A549 (cell line): ENCODE data around the gene VOPP1. TPM values are rescaled to one million over a fixed set of nuclear protein-coding genes. Genes with fewer than 3 reads are reported as not detected.

Experiments
- ATAC-seq, 2 experiments: fragments of 200-7000 bp in 1 of 2; fragments of >200 bp in 1 of 2; cut with Nextera tagmentation in 1 of 2; cut with Tn5 transposase in 1 of 2; 3 replicates each; pipeline versions ENCODE4 v1.8.0 to v1.9.1; 2018 to 2020; ENCODE audit warnings: mild to moderate bottlenecking in 1 of 2, moderate library complexity in 1 of 2
- CTCF ChIA-PET: fragments of 300-600 bp; sonication (Branson Sonifier 250); formaldehyde crosslinking; extraction: SDS; loops from one replicate; lab custom pipeline; 2021; ENCODE audit warnings: antibody characterized with exemption, inconsistent platforms; lab: Yijun Ruan, JAX
- POLR2A ChIA-PET: fragments of 350-600 bp; formaldehyde crosslinking; extraction: SDS; loops from one replicate; lab custom pipeline; 2021; ENCODE audit warnings: antibody characterized with exemption, inconsistent platforms; lab: Yijun Ruan, JAX
- DNase-seq, 2 experiments: peaks; one replicate each; pipeline versions ENCODE4 v3.0.0 to v3.0.0-alpha.2; 2011 to 2016; ENCODE audit warnings: low read depth in 1 of 2, low spot score in 1 of 2
- FAIRE-seq: peaks from 2 replicates; lab custom pipeline; 2011; peaks lifted over from hg19 to GRCh38; lab: Jason Lieb, UNC
- H3K27ac ChIP-seq, 2 experiments: fragments of >200 bp; sonication (Bioruptor Twin); formaldehyde crosslinking; 3 replicates each; pipeline ENCODE4 v1.5.1; 2016 to 2017
- H3K4me1 ChIP-seq: fragments of >200 bp; sonication (Bioruptor Twin); formaldehyde crosslinking; 3 replicates; pipeline ENCODE4 v1.6.1; 2016
- H3K4me2 ChIP-seq: fragments of >200 bp; sonication (Bioruptor Twin); formaldehyde crosslinking; 3 replicates; pipeline ENCODE4 v1.6.1; 2016
- H3K4me3 ChIP-seq: fragments of >200 bp; sonication (Bioruptor Twin); formaldehyde crosslinking; 3 replicates; pipeline ENCODE4 v1.5.1; 2016
- H3K9me3 ChIP-seq: fragments of >200 bp; sonication (Bioruptor Twin); formaldehyde crosslinking; 3 replicates; pipeline ENCODE4 v1.6.1; 2016
- CEBPB ChIP-seq, 2 experiments: fragments of >200 bp in 1 of 2; sonication (Bioruptor Twin) in 1 of 2; formaldehyde crosslinking in 1 of 2; IDR thresholded peaks; 2 replicates each; pipeline ENCODE4 v1.6.1; 2012 to 2016
- FOXS1 ChIP-seq: fragments of 250-450 bp; sonication (Bioruptor Pico); IDR thresholded peaks from 2 replicates; pipeline ENCODE4 v1.5.0; 2020; ENCODE audit warnings: mild to moderate bottlenecking, moderate library complexity
- GATA3 ChIP-seq: IDR thresholded peaks from 2 replicates; pipeline ENCODE4 v1.6.1; 2012; ENCODE audit warnings: borderline replicate concordance
- HDAC2 ChIP-seq: fragments of 200-600 bp; sonication (generic); IDR thresholded peaks from 2 replicates; pipeline ENCODE4 v1.6.1; 2016
- KDM5A ChIP-seq: fragments of 200-600 bp; sonication (generic); IDR thresholded peaks from 2 replicates; pipeline ENCODE4 v1.6.1; 2016; ENCODE audit warnings: antibody characterized with exemption, mild to moderate bottlenecking
- MAZ ChIP-seq: fragments of 150-350 bp; IDR thresholded peaks from 2 replicates; pipeline ENCODE4 v1.6.1; 2014; ENCODE audit warnings: antibody characterized with exemption, low read depth, low read length, borderline replicate concordance
- MYC ChIP-seq: IDR thresholded peaks from 2 replicates; pipeline ENCODE4 v1.6.1; 2012; ENCODE audit warnings: mild to moderate bottlenecking, inconsistent platforms, low read length, improper control_type of control experiment, borderline replicate concordance
- NR3C1 ChIP-seq: fragments of >200 bp; sonication (Bioruptor Twin); formaldehyde crosslinking; IDR thresholded peaks from 3 replicates; pipeline ENCODE4 v1.6.1; 2017
- RARB ChIP-seq: fragments of 250-450 bp; sonication (Bioruptor Pico); IDR thresholded peaks from 2 replicates; pipeline ENCODE4 v1.8.0; 2021; ENCODE audit warnings: mild to moderate bottlenecking, moderate library complexity
- RCOR1 ChIP-seq: fragments of 150-350 bp; IDR thresholded peaks from 2 replicates; pipeline ENCODE4 v1.6.1; 2014; ENCODE audit warnings: antibody characterized with exemption, low read length, low read depth
- SMC3 ChIP-seq: fragments of >200 bp; sonication (Bioruptor Twin); formaldehyde crosslinking; IDR thresholded peaks from 3 replicates; pipeline ENCODE4 v1.6.1; 2018; ENCODE audit warnings: inconsistent platforms
- ZNF302 ChIP-seq: fragments of 250-450 bp; sonication (Bioruptor Pico); IDR thresholded peaks from 2 replicates; pipeline ENCODE4 v1.9.0; 2021; ENCODE audit warnings: inconsistent platforms, mild to moderate bottlenecking, moderate library complexity
- WGBS: methylation state at CpG from one replicate; pipeline ENCODE4 v1.1.6; 2017; ENCODE audit errors: missing lambda C conversion rate; 5-methylcytosine and 5-hydroxymethylcytosine counted together
- polyA plus RNA-seq, 4 experiments: library from polyadenylated mRNA; depleted of rRNA in 3 of 4; stranded (reverse); fragments of >200 nt; fragmentation: RNase III in 1 of 4; extraction: RNeasy Plus Mini Kit Qiagen cat#74134 plus additional on column Dnase treatment in 1 of 4; gene quantifications; 2 replicates in 3 of 4; 3 replicates in 1 of 4; pipeline ENCODE4 v1.2.3, GENCODE V29; 2011 to 2017
- TF ChIP-seq, protein P1 (sequence below): fragments of >200 bp; sonication (Bioruptor Twin); formaldehyde crosslinking; IDR thresholded peaks from 2 replicates; pipeline ENCODE4 v1.6.1; 2016
- TF ChIP-seq, protein P2 (sequence below): fragments of 200-600 bp; sonication (generic); IDR thresholded peaks from 2 replicates; pipeline ENCODE4 v1.6.1; 2016; ENCODE audit warnings: antibody characterized with exemption, mild to moderate bottlenecking, moderate library complexity
- TF ChIP-seq, protein P3 (sequence below): fragments of 450-650 bp; IDR thresholded peaks from 2 replicates; pipeline ENCODE4 v1.6.1; 2014; ENCODE audit warnings: antibody characterized with exemption
- TF ChIP-seq, protein P4 (sequence below): IDR thresholded peaks from 2 replicates; pipeline ENCODE4 v1.6.1; 2012; ENCODE audit warnings: low read depth, borderline replicate concordance

The VOPP1 gene
- polyA plus RNA-seq, 2 of the 4 experiments (the other 2 are of a cell fraction) = 68.1 to 73.4 TPM

DNA sequence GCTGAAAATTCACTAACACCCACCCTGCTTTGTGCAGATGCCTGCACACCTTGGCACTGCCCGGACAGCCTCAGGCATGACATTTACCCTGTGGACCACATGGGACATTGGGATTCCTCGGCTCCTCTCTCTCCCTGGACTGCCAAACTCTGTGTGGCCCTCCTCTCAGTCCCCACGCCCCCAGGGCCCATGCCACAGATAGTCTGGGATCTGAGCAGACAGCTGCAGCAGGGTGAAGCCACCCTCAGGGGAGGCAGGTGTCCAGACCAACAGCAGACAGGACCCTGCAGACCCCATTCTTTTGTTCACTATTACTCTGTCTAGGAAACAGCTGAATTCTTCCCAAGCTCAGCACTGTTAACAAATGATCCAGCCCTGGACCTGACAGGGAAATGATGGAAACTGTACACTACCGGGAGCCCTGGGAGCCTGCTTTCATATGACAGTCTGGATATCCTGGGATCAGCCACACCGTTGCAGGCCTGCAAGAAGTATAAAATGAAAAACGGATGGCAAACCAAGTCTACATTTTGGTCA, 83.4 kb downstream of the VOPP1 start (continued):
- TF ChIP-seq NR3C1 (no peak), KDM5A (no peak), HDAC2 (no peak), FOXS1 (CRISPR knock-in tag) (no peak), RARB (no peak)
- TF ChIP-seq, protein P1, sequence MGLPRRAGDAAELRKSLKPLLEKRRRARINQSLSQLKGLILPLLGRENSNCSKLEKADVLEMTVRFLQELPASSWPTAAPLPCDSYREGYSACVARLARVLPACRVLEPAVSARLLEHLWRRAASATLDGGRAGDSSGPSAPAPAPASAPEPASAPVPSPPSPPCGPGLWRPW = no peak
- TF ChIP-seq, protein P2, sequence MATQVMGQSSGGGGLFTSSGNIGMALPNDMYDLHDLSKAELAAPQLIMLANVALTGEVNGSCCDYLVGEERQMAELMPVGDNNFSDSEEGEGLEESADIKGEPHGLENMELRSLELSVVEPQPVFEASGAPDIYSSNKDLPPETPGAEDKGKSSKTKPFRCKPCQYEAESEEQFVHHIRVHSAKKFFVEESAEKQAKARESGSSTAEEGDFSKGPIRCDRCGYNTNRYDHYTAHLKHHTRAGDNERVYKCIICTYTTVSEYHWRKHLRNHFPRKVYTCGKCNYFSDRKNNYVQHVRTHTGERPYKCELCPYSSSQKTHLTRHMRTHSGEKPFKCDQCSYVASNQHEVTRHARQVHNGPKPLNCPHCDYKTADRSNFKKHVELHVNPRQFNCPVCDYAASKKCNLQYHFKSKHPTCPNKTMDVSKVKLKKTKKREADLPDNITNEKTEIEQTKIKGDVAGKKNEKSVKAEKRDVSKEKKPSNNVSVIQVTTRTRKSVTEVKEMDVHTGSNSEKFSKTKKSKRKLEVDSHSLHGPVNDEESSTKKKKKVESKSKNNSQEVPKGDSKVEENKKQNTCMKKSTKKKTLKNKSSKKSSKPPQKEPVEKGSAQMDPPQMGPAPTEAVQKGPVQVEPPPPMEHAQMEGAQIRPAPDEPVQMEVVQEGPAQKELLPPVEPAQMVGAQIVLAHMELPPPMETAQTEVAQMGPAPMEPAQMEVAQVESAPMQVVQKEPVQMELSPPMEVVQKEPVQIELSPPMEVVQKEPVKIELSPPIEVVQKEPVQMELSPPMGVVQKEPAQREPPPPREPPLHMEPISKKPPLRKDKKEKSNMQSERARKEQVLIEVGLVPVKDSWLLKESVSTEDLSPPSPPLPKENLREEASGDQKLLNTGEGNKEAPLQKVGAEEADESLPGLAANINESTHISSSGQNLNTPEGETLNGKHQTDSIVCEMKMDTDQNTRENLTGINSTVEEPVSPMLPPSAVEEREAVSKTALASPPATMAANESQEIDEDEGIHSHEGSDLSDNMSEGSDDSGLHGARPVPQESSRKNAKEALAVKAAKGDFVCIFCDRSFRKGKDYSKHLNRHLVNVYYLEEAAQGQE = no peak

DNA sequence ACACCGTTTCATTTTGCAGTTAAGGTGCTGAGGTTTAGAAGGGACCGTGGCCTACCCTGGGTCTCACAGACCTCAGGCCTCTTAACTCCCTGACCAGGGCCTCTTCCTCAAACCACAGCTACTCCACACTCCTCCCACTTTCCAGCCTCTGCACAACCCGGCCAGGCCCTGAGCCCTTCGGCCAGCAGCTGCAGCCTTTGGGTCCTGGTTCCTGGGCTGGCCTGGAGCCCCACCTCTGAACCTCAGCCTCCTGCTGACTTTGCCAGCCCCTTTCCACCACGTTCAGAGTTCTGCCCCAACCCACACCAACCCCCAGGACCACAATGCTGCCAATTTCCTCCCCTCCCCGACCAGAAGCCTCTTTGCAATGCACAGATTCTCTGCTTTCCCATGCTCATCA, 84.1 kb downstream of the VOPP1 start:
- Histone ChIP-seq H3K9me3 (no peaks in the 10 kb centered on the region), H3K4me3 (no peak overlapping the region), H3K4me2 (no peak overlapping the region), H3K4me1 (no peaks in the 10 kb centered on the region), H3K27ac (no peak overlapping the region)
- DNase-seq (no peak), FAIRE-seq (no peak), ATAC-seq (no peak)
- CTCF ChIA-PET = no interaction called here
- POLR2A ChIA-PET = no interaction called here
- TF ChIP-seq NR3C1 (no peak), MYC (no peak), SMC3 (no peak), MAZ (no peak)
- TF ChIP-seq, protein P1 = no peak
- TF ChIP-seq, protein P3, sequence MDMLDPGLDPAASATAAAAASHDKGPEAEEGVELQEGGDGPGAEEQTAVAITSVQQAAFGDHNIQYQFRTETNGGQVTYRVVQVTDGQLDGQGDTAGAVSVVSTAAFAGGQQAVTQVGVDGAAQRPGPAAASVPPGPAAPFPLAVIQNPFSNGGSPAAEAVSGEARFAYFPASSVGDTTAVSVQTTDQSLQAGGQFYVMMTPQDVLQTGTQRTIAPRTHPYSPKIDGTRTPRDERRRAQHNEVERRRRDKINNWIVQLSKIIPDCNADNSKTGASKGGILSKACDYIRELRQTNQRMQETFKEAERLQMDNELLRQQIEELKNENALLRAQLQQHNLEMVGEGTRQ = no peak
- TF ChIP-seq, protein P4, sequence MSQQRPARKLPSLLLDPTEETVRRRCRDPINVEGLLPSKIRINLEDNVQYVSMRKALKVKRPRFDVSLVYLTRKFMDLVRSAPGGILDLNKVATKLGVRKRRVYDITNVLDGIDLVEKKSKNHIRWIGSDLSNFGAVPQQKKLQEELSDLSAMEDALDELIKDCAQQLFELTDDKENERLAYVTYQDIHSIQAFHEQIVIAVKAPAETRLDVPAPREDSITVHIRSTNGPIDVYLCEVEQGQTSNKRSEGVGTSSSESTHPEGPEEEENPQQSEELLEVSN = no peak
- 93% methylated on average over 6 of the region's 6 CpGs for WGBS

DNA sequence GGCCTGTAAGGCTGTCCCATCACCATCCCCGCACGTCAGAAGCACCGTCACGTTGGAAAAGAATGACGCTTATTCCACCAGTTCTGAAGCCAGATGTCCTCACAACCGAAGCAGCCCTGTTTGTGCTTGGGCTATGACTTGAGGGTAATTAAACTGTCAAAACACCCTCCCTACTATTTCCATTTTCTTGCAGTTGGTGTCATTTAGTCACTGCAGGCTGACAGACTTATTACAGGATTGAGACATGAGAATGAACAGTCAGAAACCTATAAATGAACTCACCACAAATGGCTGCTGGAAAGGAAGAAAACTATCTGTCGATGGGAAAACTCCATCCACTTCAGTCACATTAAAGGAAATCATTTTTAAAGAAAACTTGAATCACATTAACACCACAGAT, 85.3 kb downstream of the VOPP1 start:
- Histone ChIP-seq H3K4me2 (no peak overlapping the region), H3K4me3 (no peak overlapping the region), H3K9me3 (no peaks in the 10 kb centered on the region), H3K4me1 (no peaks in the 10 kb centered on the region), H3K27ac (no peak overlapping the region)
- WGBS = 96% methylated on average over 7 of the region's 7 CpGs
- DNase-seq (no peak), ATAC-seq (no peak), FAIRE-seq (no peak)
- ChIA-PET POLR2A (no interaction called here), CTCF (no interaction called here)
- TF ChIP-seq ZNF302 = no peak
- no peak for TF ChIP-seq RCOR1
- TF ChIP-seq CEBPB (IDR thresholded peaks at IDR 0.05) = no peak
- TF ChIP-seq, protein P1 = no peak

DNA sequence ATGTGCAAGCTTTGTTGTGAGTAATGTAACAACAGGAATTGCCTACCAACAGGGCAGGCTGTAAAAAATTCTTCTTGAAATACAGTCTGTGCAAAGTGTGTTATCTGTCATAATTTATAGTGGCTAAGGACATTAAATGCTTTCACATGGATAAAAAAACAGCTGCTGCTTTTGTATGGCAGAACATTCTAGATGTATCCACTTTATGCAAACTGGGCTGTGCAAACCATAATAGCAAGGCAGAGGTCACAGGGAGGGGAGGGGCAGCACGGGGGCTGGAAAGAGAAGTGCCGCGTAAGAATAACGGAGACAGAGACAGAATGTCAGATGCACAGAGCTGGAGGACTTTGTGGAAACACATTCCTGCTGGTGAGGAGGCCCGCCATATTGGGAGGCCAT, 86.1 kb downstream of the VOPP1 start:
- TF ChIP-seq SMC3 (no peak), GATA3 (no peak)
- TF ChIP-seq, all 56 proteins: peak for 0
- no peak for ATAC-seq
- Histone ChIP-seq H3K4me2 (no peak overlapping the region), H3K27ac (no peak overlapping the region), H3K9me3 (no peaks in the 10 kb centered on the region), H3K4me1 (no peaks in the 10 kb centered on the region), H3K4me3 (no peak overlapping the region)
- DNase-seq = no peak
- FAIRE-seq = no peak
- CTCF ChIA-PET = interaction anchor here (1.3 kb wide), 1 partner anchor 11 kb away, joined by 3 read pairs; no protein-coding TSS in a partner anchor
- POLR2A ChIA-PET = no interaction called here
- 78% methylated on average over 5 of the region's 5 CpGs for WGBS
